Activated CD4-positive, alpha-beta T cell treated with anti-CD3 and anti-CD28 coated beads for 4 hours (primary cell): ENCODE data around the gene BST1.

Experiments used
- DNase-seq, 2 donors: peaks; one replicate each; pipeline ENCODE4 v3.0.0-alpha.2; 2020

BST1 gene, protein sequence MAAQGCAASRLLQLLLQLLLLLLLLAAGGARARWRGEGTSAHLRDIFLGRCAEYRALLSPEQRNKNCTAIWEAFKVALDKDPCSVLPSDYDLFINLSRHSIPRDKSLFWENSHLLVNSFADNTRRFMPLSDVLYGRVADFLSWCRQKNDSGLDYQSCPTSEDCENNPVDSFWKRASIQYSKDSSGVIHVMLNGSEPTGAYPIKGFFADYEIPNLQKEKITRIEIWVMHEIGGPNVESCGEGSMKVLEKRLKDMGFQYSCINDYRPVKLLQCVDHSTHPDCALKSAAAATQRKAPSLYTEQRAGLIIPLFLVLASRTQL

GRCh38 chr4:15702941-15703403 is at the start of gene BST1:
BST1 (plus strand) TSS chr4:15703065; CDS start chr4:15703145, 80 bp downstream.
- DNase-seq = peak; percentile 4 to 30

GRCh38 chr4:15653420-15653819 is 49.4 kb upstream of the BST1 start:
- DNase-seq = no peak

DNA sequence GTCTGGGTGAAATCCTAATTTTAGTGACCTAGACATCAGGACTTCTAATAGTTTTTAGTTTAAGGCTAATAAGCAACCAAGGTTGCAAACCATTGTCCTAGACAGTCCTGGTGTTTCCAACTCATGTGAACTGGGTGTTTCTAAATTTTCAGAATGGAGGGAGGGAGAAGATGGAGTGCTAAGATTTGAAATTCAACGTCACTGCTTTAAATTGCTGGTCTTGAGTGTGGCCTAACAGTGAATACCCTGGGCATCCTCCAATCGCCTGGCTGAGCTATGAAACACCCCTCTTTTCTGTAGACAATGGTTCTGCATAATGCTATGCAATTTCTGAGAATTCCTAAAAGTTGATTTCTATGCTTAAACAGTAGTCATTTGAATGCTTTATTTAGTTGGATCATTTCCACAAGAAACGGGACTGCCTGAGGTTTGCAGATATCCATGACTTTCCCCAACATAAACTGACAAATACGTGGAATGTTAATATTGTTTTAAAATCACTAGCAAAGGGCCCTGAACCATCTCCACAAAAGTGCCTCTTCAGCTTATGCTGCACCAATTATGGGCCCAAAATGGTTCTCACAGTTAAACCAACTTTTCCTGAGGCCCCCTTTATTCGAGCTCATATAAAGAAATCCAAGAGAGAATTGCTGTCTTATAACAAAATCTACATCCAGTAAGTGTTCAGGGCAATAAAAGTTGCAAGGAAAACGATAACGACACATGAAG is 48.8 kb upstream of the BST1 start:
- no peak for DNase-seq

- DNase-seq = peak; percentile 30 to 31
Measured at GRCh38 chr4:15654593-15655222, 48.2 kb upstream of the BST1 start.

DNA sequence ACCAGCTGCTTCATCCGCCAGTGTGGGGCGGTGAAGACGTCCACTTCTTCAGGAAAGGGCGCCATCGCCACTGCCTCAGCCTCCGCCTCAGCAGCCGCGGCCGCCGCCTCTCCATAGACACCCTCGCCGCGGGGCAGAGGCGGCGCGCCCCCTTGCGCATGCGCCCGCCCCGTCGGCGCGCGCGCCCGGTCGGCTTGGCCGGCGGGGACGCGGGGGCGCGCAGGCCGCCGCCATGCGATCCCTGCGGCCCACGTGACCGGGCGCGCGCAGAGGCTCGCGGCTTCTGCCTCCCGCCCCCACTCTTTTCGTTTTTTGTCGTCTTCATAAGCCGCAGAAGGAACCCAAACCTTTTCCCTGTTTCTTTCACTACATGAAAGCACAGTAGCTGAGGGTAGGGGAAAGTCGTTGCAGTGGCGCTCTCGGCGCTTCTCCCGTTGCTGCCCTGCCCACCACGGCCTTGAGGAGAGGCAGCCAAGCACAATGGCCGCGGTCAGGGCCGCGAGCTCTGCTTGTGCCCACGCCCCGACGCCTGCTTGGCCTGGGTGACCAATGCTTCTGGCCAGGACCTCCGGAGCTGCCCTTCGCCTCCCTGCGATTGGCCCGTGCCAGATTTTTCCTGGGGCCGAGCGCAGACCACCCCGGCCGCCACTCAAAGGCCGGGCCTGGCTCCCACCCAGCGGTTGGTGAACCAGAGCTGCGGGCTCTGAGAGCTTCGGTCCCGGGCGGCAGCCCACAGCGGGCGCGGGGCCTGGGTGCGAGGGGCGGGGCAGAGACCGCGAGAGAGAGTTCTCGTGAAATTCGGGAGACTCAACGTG is 47.4 kb upstream of the BST1 start, which contains the start of gene FBXL5:
Gene FBXL5 (minus strand): TSS at position 135 of the 815 bp plus-strand sequence. CDS start 70 bp downstream, at position 65.
- peak; percentile 73 to 81 for DNase-seq

- DNase-seq = no peak
Measured at GRCh38 chr4:15656038-15656470, 46.8 kb upstream of the BST1 start.

DNA sequence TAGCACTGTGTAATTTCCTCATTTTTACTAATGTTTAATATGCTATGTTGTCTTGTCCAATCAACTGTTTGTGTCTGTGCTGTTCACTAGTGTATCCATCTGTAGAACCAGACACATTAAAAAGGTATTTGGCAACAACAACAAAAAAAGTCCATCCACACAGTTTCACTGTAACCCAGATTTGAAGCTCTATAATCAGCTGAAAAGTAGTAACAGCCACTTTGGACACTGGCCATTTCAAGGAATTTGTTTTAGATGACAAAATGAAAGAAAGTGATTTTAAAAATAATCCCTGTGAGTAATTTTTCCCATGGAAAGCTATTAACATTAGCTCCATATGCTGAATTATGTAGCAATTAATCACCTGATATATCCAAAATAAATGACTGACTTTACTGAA is 45.5 kb upstream of the BST1 start:
- DNase-seq = no peak

GRCh38 chr4:15658136-15658770 is 44.6 kb upstream of the BST1 start:
- DNase-seq = no peak

DNA sequence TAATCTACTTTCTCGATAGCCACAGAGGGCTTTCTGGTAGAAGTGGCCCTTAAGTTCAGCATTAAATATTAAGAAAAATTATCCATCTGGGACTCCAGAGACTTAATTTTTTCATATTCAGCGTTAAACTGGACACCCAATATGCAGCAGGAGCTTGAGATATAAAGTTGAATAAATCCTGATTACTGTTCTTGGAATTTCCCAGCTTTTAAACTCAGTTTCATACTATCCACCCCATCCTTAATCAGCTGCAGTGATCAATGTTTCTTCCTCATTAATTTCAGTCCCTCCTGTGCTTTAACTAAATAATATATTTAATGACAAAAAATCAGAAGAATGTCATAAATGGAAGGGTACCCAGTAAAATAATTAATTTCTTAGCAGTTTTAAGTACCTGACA is 44.1 kb upstream of the BST1 start:
- DNase-seq = no peak

- no peak for DNase-seq
Measured at GRCh38 chr4:15659768-15660570, 42.9 kb upstream of the BST1 start.

- no peak for DNase-seq
Measured at GRCh38 chr4:15665753-15666365, 37.0 kb upstream of the BST1 start.

GRCh38 chr4:15667006-15667405 is 35.9 kb upstream of the BST1 start:
- no peak for DNase-seq

DNA sequence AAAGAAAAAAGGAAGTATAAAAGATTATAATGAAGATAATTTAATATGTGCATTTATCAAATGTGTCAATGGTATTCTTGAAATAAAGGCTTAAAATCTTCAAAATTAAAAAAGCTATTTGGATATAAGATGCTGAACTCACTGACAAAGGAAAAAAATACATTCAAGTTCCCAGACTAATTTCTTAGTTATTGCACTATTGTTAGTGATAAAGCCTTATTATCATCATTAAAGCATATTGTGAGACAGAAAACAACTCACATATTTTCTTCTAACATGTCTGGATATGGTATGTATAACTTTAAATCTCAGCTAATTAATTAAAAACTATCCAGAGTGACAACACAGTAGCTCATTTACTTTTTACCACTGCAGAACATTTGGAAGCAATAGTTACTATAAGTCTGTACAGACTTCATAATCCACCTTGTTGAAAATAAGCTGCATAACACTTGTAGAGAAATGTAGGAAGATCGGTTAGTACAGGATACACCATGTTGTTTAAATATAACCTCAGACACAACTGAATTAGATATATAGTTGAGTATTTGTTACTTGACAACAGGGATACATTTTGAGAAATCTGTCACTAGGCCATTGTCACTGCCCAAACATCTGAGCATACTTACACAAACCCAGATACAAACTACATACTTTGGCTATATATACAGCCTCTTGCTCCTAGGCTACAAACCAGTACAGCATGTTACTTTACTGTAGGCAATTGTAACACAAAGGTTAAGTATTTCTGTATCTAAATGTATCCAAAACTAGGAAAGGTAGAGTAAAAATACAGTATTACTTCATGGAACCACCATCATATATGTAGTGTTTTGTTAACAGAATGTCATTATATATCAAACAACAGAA is 34.1 kb upstream of the BST1 start:
- no peak for DNase-seq

- no peak for DNase-seq
Measured at GRCh38 chr4:15670576-15670975, 32.3 kb upstream of the BST1 start.

DNA sequence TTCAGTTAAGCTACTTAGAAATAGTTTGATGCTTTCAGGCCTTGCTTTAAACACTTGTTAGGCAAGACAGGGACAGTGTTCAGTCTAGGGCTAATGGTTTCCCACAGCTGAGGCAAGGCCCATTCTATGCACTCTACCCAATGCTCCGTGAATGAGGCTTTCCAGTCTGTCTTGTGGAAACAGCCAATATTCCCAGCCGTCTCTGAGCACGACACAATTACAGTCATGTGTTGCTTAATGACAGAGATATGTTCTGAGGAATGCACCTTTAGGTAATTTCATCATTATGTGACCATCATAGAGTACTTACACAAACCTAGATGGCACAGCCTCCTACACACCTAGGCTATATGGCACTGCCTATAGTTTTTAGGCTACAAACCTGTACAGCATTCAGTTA is 30.8 kb upstream of the BST1 start:
- DNase-seq = no peak

- DNase-seq = no peak
Measured at GRCh38 chr4:15673337-15673736, 29.5 kb upstream of the BST1 start.

DNA sequence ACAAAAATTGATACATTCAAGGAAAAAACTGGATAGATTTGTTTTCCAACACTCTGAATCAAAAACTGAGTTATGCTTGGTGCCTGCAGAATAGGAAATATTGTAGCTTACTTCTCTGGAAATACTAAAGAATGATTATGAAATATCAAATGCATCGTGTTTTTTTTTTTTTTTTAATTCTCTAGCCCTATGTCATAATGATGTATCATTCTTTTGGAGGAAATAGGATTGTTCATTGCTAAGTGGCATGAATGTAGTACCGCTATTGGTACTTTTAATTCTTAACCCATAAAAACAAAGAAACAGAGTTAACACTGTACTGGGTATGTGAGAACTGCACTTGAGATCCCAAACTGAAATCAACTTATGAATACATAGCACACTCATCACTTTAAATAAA is 28.8 kb upstream of the BST1 start:
- no peak for DNase-seq

GRCh38 chr4:15674926-15675325 is 27.9 kb upstream of the BST1 start:
- no peak for DNase-seq

- DNase-seq = no peak
Measured at GRCh38 chr4:15675356-15675755, 27.5 kb upstream of the BST1 start.

DNA sequence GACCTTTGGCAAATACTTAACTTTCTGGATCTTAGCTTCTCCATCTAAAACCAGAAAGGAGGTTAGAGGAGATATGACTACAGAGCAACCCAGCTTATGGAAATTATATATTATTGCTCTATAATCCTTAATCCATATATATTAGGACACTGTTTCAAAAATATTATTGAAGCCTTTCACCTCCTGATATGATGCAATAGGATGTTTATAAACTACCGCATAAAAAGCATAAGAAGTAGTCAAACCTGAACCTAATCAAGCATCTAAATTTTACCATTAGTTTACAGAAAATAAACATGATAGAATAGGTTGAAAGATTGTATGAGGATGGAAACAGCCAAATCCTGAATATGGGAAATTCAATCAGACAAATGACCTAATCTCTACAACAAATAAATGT is 26.8 kb upstream of the BST1 start:
- DNase-seq = no peak
